GM12865 (cell line): ENCODE results near the gene BBS9.
"Not testable (repeated sequence)": the region's sequence is repeated elsewhere in the genome, so short reads cannot be mapped to it uniquely, and the experiment has no call there.

Experiments
- DNase-seq: peaks from one replicate; pipeline ENCODE4 v3.0.0; 2010; ENCODE audit warnings: low read depth
- H3K4me3 ChIP-seq: 2 replicates; pipeline ENCODE4 v1.5.1; 2011; ENCODE audit warnings: mild to moderate bottlenecking, low read depth, low read length, control low read depth
- TF ChIP-seq, protein P1 (sequence below): IDR thresholded peaks from 2 replicates; pipeline ENCODE4 v1.5.1; 2011; ENCODE audit warnings: low read length, control low read depth, low read depth, inconsistent platforms; ENCODE audit not compliant: insufficient read depth; ENCODE audit errors: missing control alignments

BBS9 gene

DNA sequence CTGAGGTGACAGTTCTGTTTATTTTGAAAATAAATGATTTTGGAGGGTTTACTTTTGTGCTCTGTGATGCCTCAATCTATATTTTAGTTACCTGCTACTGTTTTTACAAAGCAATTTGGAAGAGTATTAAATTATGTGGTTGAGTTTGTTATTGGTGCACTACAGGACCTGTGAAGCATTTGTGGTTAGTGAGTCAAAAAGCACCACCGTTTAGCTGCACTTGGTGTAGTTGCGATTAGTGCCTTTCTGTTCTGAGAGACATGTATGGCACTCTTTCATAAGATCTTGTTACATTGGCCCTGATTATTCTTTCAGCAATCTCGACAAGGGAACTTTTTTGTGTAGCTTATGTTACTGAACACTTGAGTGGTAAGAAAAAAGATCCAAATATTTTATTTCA is 132.2 kb downstream of the BBS9 start:
- DNase-seq = peak; percentile 45
- TF ChIP-seq, protein P1, sequence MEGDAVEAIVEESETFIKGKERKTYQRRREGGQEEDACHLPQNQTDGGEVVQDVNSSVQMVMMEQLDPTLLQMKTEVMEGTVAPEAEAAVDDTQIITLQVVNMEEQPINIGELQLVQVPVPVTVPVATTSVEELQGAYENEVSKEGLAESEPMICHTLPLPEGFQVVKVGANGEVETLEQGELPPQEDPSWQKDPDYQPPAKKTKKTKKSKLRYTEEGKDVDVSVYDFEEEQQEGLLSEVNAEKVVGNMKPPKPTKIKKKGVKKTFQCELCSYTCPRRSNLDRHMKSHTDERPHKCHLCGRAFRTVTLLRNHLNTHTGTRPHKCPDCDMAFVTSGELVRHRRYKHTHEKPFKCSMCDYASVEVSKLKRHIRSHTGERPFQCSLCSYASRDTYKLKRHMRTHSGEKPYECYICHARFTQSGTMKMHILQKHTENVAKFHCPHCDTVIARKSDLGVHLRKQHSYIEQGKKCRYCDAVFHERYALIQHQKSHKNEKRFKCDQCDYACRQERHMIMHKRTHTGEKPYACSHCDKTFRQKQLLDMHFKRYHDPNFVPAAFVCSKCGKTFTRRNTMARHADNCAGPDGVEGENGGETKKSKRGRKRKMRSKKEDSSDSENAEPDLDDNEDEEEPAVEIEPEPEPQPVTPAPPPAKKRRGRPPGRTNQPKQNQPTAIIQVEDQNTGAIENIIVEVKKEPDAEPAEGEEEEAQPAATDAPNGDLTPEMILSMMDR = no peak

DNA sequence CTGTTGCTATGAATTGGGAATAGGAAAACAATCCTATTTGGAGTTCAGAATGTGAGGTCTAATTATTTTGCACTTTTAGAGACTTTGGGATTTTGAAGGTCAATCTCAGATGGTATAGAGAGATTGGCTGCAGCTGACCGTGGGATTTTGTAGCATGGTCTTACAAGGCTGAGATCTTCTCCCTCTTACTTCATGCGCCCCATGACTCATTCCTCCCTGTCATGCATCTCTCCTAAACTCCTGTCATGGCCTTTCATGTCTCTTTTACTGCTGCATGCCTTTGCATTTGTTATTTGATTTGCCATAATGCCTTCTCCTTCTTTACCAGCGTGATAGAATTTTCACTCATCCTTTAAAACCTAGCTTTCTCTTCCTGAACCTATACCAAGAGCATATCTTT is 133.1 kb downstream of the BBS9 start:
- TF ChIP-seq, protein P1 = no peak
- no peak for DNase-seq
- H3K4me3 ChIP-seq = no peak overlapping the region

More for the DNA sequence above, 132.2 kb downstream of the BBS9 start:
- no peak overlapping the region for H3K4me3 ChIP-seq

DNA sequence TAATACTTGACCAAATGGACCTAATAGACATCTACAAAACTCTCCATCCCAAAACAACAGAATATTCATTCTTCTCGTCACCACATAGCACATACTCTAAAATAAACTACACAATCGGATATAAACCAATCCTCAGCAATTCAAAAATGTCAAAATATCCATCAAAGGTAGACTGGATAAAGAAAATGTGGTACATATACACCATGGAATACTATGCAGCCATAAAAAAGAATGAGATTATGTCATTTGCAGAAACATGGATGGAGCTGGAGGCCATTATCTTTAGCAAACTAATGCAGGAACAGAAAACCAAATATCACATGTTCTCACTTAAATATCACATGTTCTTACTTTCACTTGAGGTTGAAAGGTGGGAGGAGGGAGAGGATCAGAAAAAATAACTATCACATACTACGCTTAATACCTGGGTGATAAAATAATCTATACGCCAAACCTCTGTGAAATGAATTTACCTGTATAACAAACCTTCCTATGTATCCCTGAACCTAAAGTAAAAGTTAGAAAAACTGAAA is 142.5 kb downstream of the BBS9 start:
- DNase-seq = not testable (repeated sequence)

DNA sequence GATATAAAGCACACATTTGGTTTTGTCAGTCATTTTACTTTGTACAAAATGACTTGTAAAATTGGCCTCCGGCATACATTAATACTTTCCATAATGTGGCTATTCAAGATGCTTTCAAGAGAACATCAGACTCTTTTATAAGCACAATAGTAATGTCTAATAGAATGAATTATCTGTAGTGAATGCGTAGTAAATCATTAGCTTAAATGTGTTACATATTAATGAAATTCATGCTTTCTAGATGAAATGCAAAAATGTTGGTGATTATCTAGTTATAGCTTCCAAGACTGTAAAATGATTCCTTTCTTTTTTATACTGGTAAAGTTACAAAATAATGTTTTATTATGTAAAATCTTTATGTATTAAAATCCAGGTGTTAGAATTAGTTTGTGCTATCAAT is 144.0 kb downstream of the BBS9 start:
- DNase-seq = no peak
- TF ChIP-seq, protein P1 = no peak
- no peak overlapping the region for H3K4me3 ChIP-seq

More for the DNA sequence above, 142.5 kb downstream of the BBS9 start:
- H3K4me3 ChIP-seq = not testable (repeated sequence)

DNA sequence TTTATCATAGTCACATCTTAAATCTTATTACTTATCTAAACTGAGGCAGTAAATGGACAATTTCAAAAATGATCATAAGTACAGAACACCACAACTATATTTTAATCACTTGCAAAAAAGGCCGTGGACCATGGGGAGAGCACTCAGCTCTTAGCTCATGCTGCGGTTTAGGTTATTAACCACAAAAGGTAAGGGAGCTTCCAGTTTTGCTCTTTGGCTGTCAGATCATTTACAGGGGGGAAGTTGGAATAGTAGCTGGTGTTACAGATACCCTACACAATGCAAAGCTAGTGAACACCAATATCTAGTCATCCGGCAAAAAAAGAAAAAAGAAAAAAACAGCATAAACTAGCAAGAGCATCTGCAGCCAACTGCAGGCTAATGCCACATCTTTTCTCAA is 147.0 kb downstream of the BBS9 start:
- no peak overlapping the region for H3K4me3 ChIP-seq
- no peak for DNase-seq
- TF ChIP-seq, protein P1 = no peak

DNA sequence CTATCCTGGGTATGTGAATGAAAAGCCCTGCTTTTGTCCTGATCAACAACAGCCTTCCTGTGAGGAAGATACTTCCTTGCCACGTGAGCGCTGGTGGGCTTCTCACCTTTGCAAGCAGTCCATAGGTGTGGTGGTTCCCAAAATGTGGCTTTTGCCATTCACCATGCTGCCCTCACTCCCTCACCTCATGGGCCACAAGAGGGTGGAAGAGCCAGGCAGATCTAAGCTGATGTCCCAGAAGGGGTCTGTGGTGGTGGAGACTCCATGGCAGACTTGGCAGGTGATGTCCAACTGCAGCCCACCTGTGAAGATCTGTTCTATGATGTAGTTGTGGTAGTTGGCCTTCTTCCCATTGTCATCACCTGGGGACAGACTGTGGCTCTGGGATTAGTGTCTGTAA is 147.4 kb downstream of the BBS9 start:
- DNase-seq = no peak
- TF ChIP-seq, protein P1 = no peak
- H3K4me3 ChIP-seq = no peak overlapping the region

DNA sequence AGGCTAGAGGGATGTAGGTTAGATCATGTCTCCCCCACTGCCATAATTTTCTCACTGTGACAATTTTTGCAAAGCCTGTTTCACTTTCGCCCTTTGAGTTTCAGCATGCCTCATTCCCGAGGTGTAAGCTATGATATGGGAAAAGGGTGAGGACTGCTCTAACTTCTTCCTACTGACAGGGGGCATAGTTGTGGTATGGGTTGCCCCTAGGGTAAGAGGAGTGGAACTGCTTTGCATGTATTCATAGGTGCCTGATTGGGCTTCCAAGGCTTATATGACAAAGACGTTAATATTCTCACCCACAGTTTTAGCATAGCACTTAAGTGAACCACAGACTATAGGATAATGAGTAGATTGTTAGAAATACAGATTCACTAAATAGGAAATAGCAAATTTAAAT is 148.7 kb downstream of the BBS9 start:
- DNase-seq = no peak
- H3K4me3 ChIP-seq = no peak overlapping the region
- TF ChIP-seq, protein P1 = no peak
